ENCODE results near the gene LARP4.
"Not testable (repeated sequence)": the region's sequence is repeated elsewhere in the genome, so short reads cannot be mapped to it uniquely, and the experiment has no call there.

Gene LARP4

GRCh38 chr12:50482571-50482970 lies 81.9 kb downstream of the LARP4 start:
- DNase-seq = no peak

- no peak for DNase-seq
Observed at GRCh38 chr12:50483488-50483887, 82.8 kb downstream of the LARP4 start.

GRCh38 chr12:50488801-50489200 lies 88.1 kb downstream of the LARP4 start:
- DNase-seq = no peak

- not testable (repeated sequence) for DNase-seq
Observed at GRCh38 chr12:50498119-50498518, 97.4 kb downstream of the LARP4 start.

GRCh38 chr12:50504798-50505674 lies 104.4 kb downstream of the LARP4 start, which contains the start of gene DIP2B:
Gene DIP2B, plus strand, starts transcription at chr12:50504985. Its CDS starts 156 bp downstream, at chr12:50505141.
- DNase-seq = peak; percentile 54 to 95 (median 85)

GRCh38 chr12:50505675-50506530 lies 105.2 kb downstream of the LARP4 start:
- peak in 55 of 56 donors; percentile 4 to 92 (median 62) for DNase-seq

- peak in 1 of 56 donors; percentile 23 for DNase-seq
Observed at GRCh38 chr12:50506753-50507473, 106.2 kb downstream of the LARP4 start.

GRCh38 chr12:50507474-50507838 lies 106.8 kb downstream of the LARP4 start:
- DNase-seq = no peak

GRCh38 chr12:50507930-50508329 lies 107.2 kb downstream of the LARP4 start:
- DNase-seq = peak in 6 of 56 donors; percentile 1 to 23 (median 12)

- DNase-seq = no peak
Observed at GRCh38 chr12:50508414-50508813, 107.7 kb downstream of the LARP4 start.

GRCh38 chr12:50508970-50509663 lies 108.4 kb downstream of the LARP4 start:
- DNase-seq = no peak

GRCh38 chr12:50514526-50515276 lies 114.0 kb downstream of the LARP4 start:
- DNase-seq = no peak

GRCh38 chr12:50515587-50515986 lies 114.9 kb downstream of the LARP4 start:
- DNase-seq = peak in 1 of 56 donors; percentile 24

- no peak for DNase-seq
Observed at GRCh38 chr12:50517421-50518048, 116.8 kb downstream of the LARP4 start.

GRCh38 chr12:50518090-50518489 lies 117.4 kb downstream of the LARP4 start:
- DNase-seq = no peak

GRCh38 chr12:50519353-50519752 lies 118.7 kb downstream of the LARP4 start:
- DNase-seq = no peak

GRCh38 chr12:50520416-50521207 lies 119.9 kb downstream of the LARP4 start:
- no peak for DNase-seq

- not testable (repeated sequence) for DNase-seq
Observed at GRCh38 chr12:50521781-50522180, 121.1 kb downstream of the LARP4 start.

GRCh38 chr12:50523772-50524171 lies 123.1 kb downstream of the LARP4 start:
- no peak for DNase-seq
